Measurements from ENCODE around the gene FBXW5.
A peak's percentile ranks its signal among the peaks of the same experiment; 100 is the strongest.

FBXW5 gene

GRCh38 chr9:136947028-136947891, 2.7 kb upstream of the FBXW5 start:
- DNase-seq, result no peak

- DNase-seq, result no peak
Measured at GRCh38 chr9:136946228-136947027, 1.9 kb upstream of the FBXW5 start.

- DNase-seq, result no peak
Measured at GRCh38 chr9:136945333-136946227, 1.0 kb upstream of the FBXW5 start.

GRCh38 chr9:136944212-136944518, 373 bp downstream of the FBXW5 start:
- no peak for DNase-seq

- DNase-seq, result peak; percentile 40
Measured at GRCh38 chr9:136943291-136944211, 987 bp downstream of the FBXW5 start.

GRCh38 chr9:136942881-136943230, 1.7 kb downstream of the FBXW5 start:
- no peak for DNase-seq

GRCh38 chr9:136942112-136942880, 2.2 kb downstream of the FBXW5 start:
- no peak for DNase-seq

- DNase-seq, result no peak
Measured at GRCh38 chr9:136941231-136942111, 3.1 kb downstream of the FBXW5 start.

GRCh38 chr9:136940526-136941230, 3.9 kb downstream of the FBXW5 start:
- DNase-seq, result no peak

GRCh38 chr9:136939996-136940525, 4.5 kb downstream of the FBXW5 start:
- DNase-seq, result no peak

GRCh38 chr9:136939431-136939995, 5.0 kb downstream of the FBXW5 start:
- no peak for DNase-seq

- DNase-seq, result no peak
Measured at GRCh38 chr9:136937186-136938001, 7.1 kb downstream of the FBXW5 start.

GRCh38 chr9:136936645-136937170, 7.8 kb downstream of the FBXW5 start:
- DNase-seq, result no peak

- no peak for DNase-seq
Measured at GRCh38 chr9:136935651-136936050, 8.9 kb downstream of the FBXW5 start.

GRCh38 chr9:136934277-136934676, 10.3 kb downstream of the FBXW5 start:
- no peak for DNase-seq

- no peak for DNase-seq
Measured at GRCh38 chr9:136931611-136932130, 12.9 kb downstream of the FBXW5 start.

- no peak for DNase-seq
Measured at GRCh38 chr9:136930014-136930413, 14.5 kb downstream of the FBXW5 start.

- DNase-seq, result no peak
Measured at GRCh38 chr9:136928591-136928990, 15.9 kb downstream of the FBXW5 start.
